ENCODE data around the gene XKR7.

The XKR7 gene

GRCh38 chr20:32007787-32008616 lies 40.1 kb downstream of the XKR7 start:
- H2BK120ac ChIP-seq (ENCODE audit: low read depth, low read length): no peak overlapping the region
- no peak overlapping the region for H3K4me3 ChIP-seq (ENCODE audit: insufficient read depth in 1 of 2, low read depth in 1 of 2, low read length in 2 of 2)
- no peak overlapping the region for H4K8ac ChIP-seq (ENCODE audit: low read length)
- H3K18ac ChIP-seq (ENCODE audit: low read depth in 1 of 2, low read length in 2 of 2): no peak overlapping the region
- H3K4me1 ChIP-seq (ENCODE audit: control insufficient read depth, insufficient read depth, low read depth, low read length): peaks cover 8% of the 10 kb centered on the region
- no peak overlapping the region for H2AFZ ChIP-seq (ENCODE audit: low read depth, low read length)
- peaks cover 66 to 68% of the 10 kb centered on the region in 2 experiments for H3K27me3 ChIP-seq (ENCODE audit: control insufficient read depth in 1 of 2, insufficient read depth in 1 of 2, low read length in 2 of 2)
- H2BK12ac ChIP-seq (ENCODE audit: low read length in 2 of 2): no peak overlapping the region
- no peak overlapping the region for H3K4me2 ChIP-seq (ENCODE audit: low read length, poor library complexity, severe bottlenecking)
- H2BK15ac ChIP-seq (ENCODE audit: low read depth, poor library complexity, severe bottlenecking): no peak overlapping the region
- no peak overlapping the region for H2BK5ac ChIP-seq (ENCODE audit: low read depth, low read length, poor library complexity, severe bottlenecking)
- WGBS: 50% methylated on average over 10 of the region's 10 CpGs
- H3K9ac ChIP-seq (ENCODE audit: low read length): no peak overlapping the region
- H3K23ac ChIP-seq (ENCODE audit: low read length in 2 of 2): no peak overlapping the region
- H3K4ac ChIP-seq (ENCODE audit: low read depth in 1 of 2, low read length in 2 of 2): no peak overlapping the region
- no peak for DNase-seq
- H3K27ac ChIP-seq (ENCODE audit: low read length, poor library complexity, severe bottlenecking): no peak overlapping the region
- H3K36me3 ChIP-seq (ENCODE audit: control insufficient read depth in 1 of 2, insufficient read depth in 2 of 2, low read depth in 1 of 2, low read length in 2 of 2): no peaks in the 10 kb centered on the region
- H3K14ac ChIP-seq (ENCODE audit: low read length in 2 of 2): no peak overlapping the region
- no peaks in the 10 kb centered on the region for H3K9me3 ChIP-seq (ENCODE audit: control insufficient read depth, low read length)
- H3K79me1 ChIP-seq (replicated peaks; ENCODE audit: low read length, poor library complexity, severe bottlenecking): no peaks in the 10 kb centered on the region
- no peak overlapping the region for H4K91ac ChIP-seq (ENCODE audit: low read length)
- no peak overlapping the region for H2AK5ac ChIP-seq (ENCODE audit: low read length, severe bottlenecking)

- H2BK120ac ChIP-seq (ENCODE audit: low read depth, low read length): no peak overlapping the region
- no peak overlapping the region for H3K23ac ChIP-seq (ENCODE audit: low read length in 2 of 2)
- H3K27me3 ChIP-seq (ENCODE audit: control insufficient read depth in 1 of 2, insufficient read depth in 1 of 2, low read length in 2 of 2): peaks cover 65 to 69% of the 10 kb centered on the region in 2 experiments
- no peak overlapping the region for H3K4me2 ChIP-seq (ENCODE audit: low read length, poor library complexity, severe bottlenecking)
- H2BK15ac ChIP-seq (ENCODE audit: low read depth, poor library complexity, severe bottlenecking): no peak overlapping the region
- H2BK5ac ChIP-seq (ENCODE audit: low read depth, low read length, poor library complexity, severe bottlenecking): no peak overlapping the region
- H3K4me1 ChIP-seq (ENCODE audit: control insufficient read depth, insufficient read depth, low read depth, low read length): peaks cover 8% of the 10 kb centered on the region
- no peaks in the 10 kb centered on the region for H3K79me1 ChIP-seq (replicated peaks; ENCODE audit: low read length, poor library complexity, severe bottlenecking)
- H3K9me3 ChIP-seq (ENCODE audit: control insufficient read depth, low read length): no peaks in the 10 kb centered on the region
- H3K9ac ChIP-seq (ENCODE audit: low read length): no peak overlapping the region
- H3K36me3 ChIP-seq (ENCODE audit: control insufficient read depth in 1 of 2, insufficient read depth in 2 of 2, low read depth in 1 of 2, low read length in 2 of 2): no peaks in the 10 kb centered on the region
- H3K4me3 ChIP-seq (ENCODE audit: insufficient read depth in 1 of 2, low read depth in 1 of 2, low read length in 2 of 2): no peak overlapping the region
- 74% methylated on average over 6 of the region's 7 CpGs for WGBS
- no peak overlapping the region for H2AK5ac ChIP-seq (ENCODE audit: low read length, severe bottlenecking)
- H3K18ac ChIP-seq (ENCODE audit: low read depth in 1 of 2, low read length in 2 of 2): no peak overlapping the region
- no peak for DNase-seq
- no peak overlapping the region for H2BK12ac ChIP-seq (ENCODE audit: low read length in 2 of 2)
- H3K14ac ChIP-seq (ENCODE audit: low read length in 2 of 2): no peak overlapping the region
- no peak overlapping the region for H3K4ac ChIP-seq (ENCODE audit: low read depth in 1 of 2, low read length in 2 of 2)
- no peak overlapping the region for H4K8ac ChIP-seq (ENCODE audit: low read length)
- H2AFZ ChIP-seq (ENCODE audit: low read depth, low read length): no peak overlapping the region
- no peak overlapping the region for H4K91ac ChIP-seq (ENCODE audit: low read length)
- H3K27ac ChIP-seq (ENCODE audit: low read length, poor library complexity, severe bottlenecking): no peak overlapping the region
Observed at GRCh38 chr20:32009564-32009963, 41.6 kb downstream of the XKR7 start.

- no peak within 1 kb of the TSS for H2AK5ac ChIP-seq (ENCODE audit: low read length, severe bottlenecking)
- H3K9ac ChIP-seq (ENCODE audit: low read length): no peak within 1 kb of the TSS
- no peak within 1 kb of the TSS for H2BK120ac ChIP-seq (ENCODE audit: low read depth, low read length)
- no peak within 1 kb of the TSS for H4K8ac ChIP-seq (ENCODE audit: low read length)
- no peak within 1 kb of the TSS for H2BK12ac ChIP-seq (ENCODE audit: low read length in 2 of 2)
- no peak for DNase-seq
- WGBS: 68% methylated on average over 2 of the region's 2 CpGs
- H3K14ac ChIP-seq (ENCODE audit: low read length in 2 of 2): no peak within 1 kb of the TSS
- no peak within 1 kb of the TSS for H4K91ac ChIP-seq (ENCODE audit: low read length)
- no peak within 1 kb of the TSS for H3K18ac ChIP-seq (ENCODE audit: low read depth in 1 of 2, low read length in 2 of 2)
- no peak within 1 kb of the TSS for H2AFZ ChIP-seq (ENCODE audit: low read depth, low read length)
- H3K27ac ChIP-seq (ENCODE audit: low read length, poor library complexity, severe bottlenecking): no peak within 1 kb of the TSS
- H3K23ac ChIP-seq (ENCODE audit: low read length in 2 of 2): no peak within 1 kb of the TSS
- H3K79me1 ChIP-seq (replicated peaks; ENCODE audit: low read length, poor library complexity, severe bottlenecking): no peaks in the 10 kb centered on the region
- H3K4me3 ChIP-seq (ENCODE audit: insufficient read depth in 1 of 2, low read depth in 1 of 2, low read length in 2 of 2): no peak within 1 kb of the TSS
- H3K4me1 ChIP-seq (ENCODE audit: control insufficient read depth, insufficient read depth, low read depth, low read length): peaks cover 8% of the 10 kb centered on the region
- H2BK15ac ChIP-seq (ENCODE audit: low read depth, poor library complexity, severe bottlenecking): no peak within 1 kb of the TSS
- H3K9me3 ChIP-seq (ENCODE audit: control insufficient read depth, low read length): no peaks in the 10 kb centered on the region
- H3K4ac ChIP-seq (ENCODE audit: low read depth in 1 of 2, low read length in 2 of 2): no peak within 1 kb of the TSS
- no peak within 1 kb of the TSS for H3K4me2 ChIP-seq (ENCODE audit: low read length, poor library complexity, severe bottlenecking)
- H3K36me3 ChIP-seq (ENCODE audit: control insufficient read depth in 1 of 2, insufficient read depth in 2 of 2, low read depth in 1 of 2, low read length in 2 of 2): no peaks in the 10 kb centered on the region
- H2BK5ac ChIP-seq (ENCODE audit: low read depth, low read length, poor library complexity, severe bottlenecking): no peak within 1 kb of the TSS
- peaks cover 65 to 69% of the 10 kb centered on the region in 2 experiments for H3K27me3 ChIP-seq (ENCODE audit: control insufficient read depth in 1 of 2, insufficient read depth in 1 of 2, low read length in 2 of 2)
Observed at GRCh38 chr20:32010101-32010500, 42.1 kb downstream of the XKR7 start, which contains the start of gene CCM2L. Gene CCM2L (plus strand): TSS chr20:32010438. CDS start chr20:32010455, 17 bp downstream.

GRCh38 chr20:32010666-32011065 lies 42.7 kb downstream of the XKR7 start:
- Histone ChIP-seq H4K91ac (ENCODE audit: low read length) (no peak overlapping the region), H3K36me3 (ENCODE audit: control insufficient read depth in 1 of 2, insufficient read depth in 2 of 2, low read depth in 1 of 2, low read length in 2 of 2) (no peaks in the 10 kb centered on the region), H3K9me3 (ENCODE audit: control insufficient read depth, low read length) (no peaks in the 10 kb centered on the region), H3K27me3 (ENCODE audit: control insufficient read depth in 1 of 2, insufficient read depth in 1 of 2, low read length in 2 of 2) (peaks cover 66 to 72% of the 10 kb centered on the region in 2 experiments), H2AK5ac (ENCODE audit: low read length, severe bottlenecking) (no peak overlapping the region), H2BK5ac (ENCODE audit: low read depth, low read length, poor library complexity, severe bottlenecking) (no peak overlapping the region), H3K4me1 (ENCODE audit: control insufficient read depth, insufficient read depth, low read depth, low read length) (peaks cover 8% of the 10 kb centered on the region), H2BK12ac (ENCODE audit: low read length in 2 of 2) (no peak overlapping the region), H3K14ac (ENCODE audit: low read length in 2 of 2) (no peak overlapping the region), H3K4me3 (ENCODE audit: insufficient read depth in 1 of 2, low read depth in 1 of 2, low read length in 2 of 2) (no peak overlapping the region), H3K4me2 (ENCODE audit: low read length, poor library complexity, severe bottlenecking) (no peak overlapping the region), H3K27ac (ENCODE audit: low read length, poor library complexity, severe bottlenecking) (no peak overlapping the region), H2BK120ac (ENCODE audit: low read depth, low read length) (no peak overlapping the region), H3K4ac (ENCODE audit: low read depth in 1 of 2, low read length in 2 of 2) (no peak overlapping the region), H2AFZ (ENCODE audit: low read depth, low read length) (no peak overlapping the region), H2BK15ac (ENCODE audit: low read depth, poor library complexity, severe bottlenecking) (no peak overlapping the region), H3K23ac (ENCODE audit: low read length in 2 of 2) (no peak overlapping the region), H3K79me1 (replicated peaks; ENCODE audit: low read length, poor library complexity, severe bottlenecking) (no peaks in the 10 kb centered on the region), H3K18ac (ENCODE audit: low read depth in 1 of 2, low read length in 2 of 2) (no peak overlapping the region), H4K8ac (ENCODE audit: low read length) (no peak overlapping the region), H3K9ac (ENCODE audit: low read length) (no peak overlapping the region)
- 46% methylated on average over 8 of the region's 8 CpGs for WGBS
- no peak for DNase-seq
